SK-N-SH treated with all-trans-retinoic acid at 6 μM for 48 hours (cell line): ENCODE data around the gene ANK3.
A peak's percentile ranks its signal among the peaks of the same experiment; 100 is the strongest.

Source experiments
- ATAC-seq: fragments of 200-7000 bp; cut with Tn5 transposase; 3 replicates; pipeline ENCODE4 v1.9.1; 2020; ENCODE audit warnings: mild to moderate bottlenecking, moderate library complexity
- ARNTL ChIP-seq: fragments of 450-650 bp; formaldehyde crosslinking; IDR thresholded peaks from 2 replicates; pipeline ENCODE4 v1.5.0; 2020; ENCODE audit warnings: low read depth, mild to moderate bottlenecking, moderate library complexity, borderline replicate concordance
- BACH2 ChIP-seq: fragments of 250-450 bp; sonication (Bioruptor Pico); IDR thresholded peaks from 2 replicates; pipeline ENCODE4 v1.9.0; 2021; ENCODE audit warnings: mild to moderate bottlenecking, borderline replicate concordance
- CSDC2 ChIP-seq: fragments of 250-450 bp; sonication (Bioruptor Pico); IDR thresholded peaks from 2 replicates; pipeline ENCODE4 v1.5.0; 2020; ENCODE audit warnings: mild to moderate bottlenecking, moderate library complexity
- CSRNP3 ChIP-seq: fragments of 250-450 bp; sonication (Bioruptor Pico); IDR thresholded peaks from 2 replicates; pipeline ENCODE4 v1.5.1; 2021; ENCODE audit warnings: mild to moderate bottlenecking, moderate library complexity
- GLIS3 ChIP-seq: fragments of 250-450 bp; sonication (Bioruptor Pico); IDR thresholded peaks from 2 replicates; pipeline ENCODE4 v1.5.0; 2020; ENCODE audit warnings: mild to moderate bottlenecking, moderate library complexity
- ISL1 ChIP-seq: fragments of 250-450 bp; sonication (Bioruptor Pico); IDR thresholded peaks from 2 replicates; pipeline ENCODE4 v2.1.2; 2022; ENCODE audit warnings: mild to moderate bottlenecking, moderate library complexity
- OSR1 ChIP-seq: fragments of 250-450 bp; sonication (Bioruptor Pico); IDR thresholded peaks from 2 replicates; pipeline ENCODE4 v1.8.0; 2022; ENCODE audit warnings: moderate library complexity, mild to moderate bottlenecking, inconsistent platforms
- PATZ1 ChIP-seq: fragments of 250-450 bp; sonication (Bioruptor Pico); IDR thresholded peaks from 2 replicates; pipeline ENCODE4 v1.8.0; 2020; ENCODE audit warnings: mild to moderate bottlenecking, moderate library complexity, borderline replicate concordance
- RARB ChIP-seq: fragments of 250-450 bp; sonication (Bioruptor Pico); IDR thresholded peaks from 2 replicates; pipeline ENCODE4 v1.8.0; 2021; ENCODE audit warnings: mild to moderate bottlenecking, moderate library complexity
- SNAI2 ChIP-seq: fragments of 250-450 bp; sonication (Bioruptor Pico); IDR thresholded peaks from 2 replicates; pipeline ENCODE4 v1.5.0; 2020; ENCODE audit warnings: mild to moderate bottlenecking, moderate library complexity
- TCF4 ChIP-seq: fragments of 250-450 bp; sonication (Bioruptor Pico); IDR thresholded peaks from 2 replicates; pipeline ENCODE4 v1.8.0; 2021; ENCODE audit warnings: mild to moderate bottlenecking, moderate library complexity, borderline replicate concordance
- TOX ChIP-seq: fragments of 250-450 bp; sonication (Bioruptor Pico); IDR thresholded peaks from 2 replicates; pipeline ENCODE4 v1.8.0; 2021; ENCODE audit warnings: mild to moderate bottlenecking, moderate library complexity, borderline replicate concordance
- ZFP3 ChIP-seq: fragments of 250-450 bp; sonication (Bioruptor Pico); IDR thresholded peaks from 2 replicates; pipeline ENCODE4 v1.5.0; 2020; ENCODE audit warnings: mild to moderate bottlenecking, moderate library complexity
- ZFP30 ChIP-seq: fragments of 450-650 bp; formaldehyde crosslinking; IDR thresholded peaks from 2 replicates; pipeline ENCODE4 v1.5.0; 2022; ENCODE audit warnings: mild to moderate bottlenecking, moderate library complexity
- ZNF70 ChIP-seq: fragments of 450-650 bp; formaldehyde crosslinking; IDR thresholded peaks from 2 replicates; pipeline ENCODE4 v1.5.0; 2020; ENCODE audit warnings: mild to moderate bottlenecking, moderate library complexity
- ZNF8 ChIP-seq: fragments of 450-650 bp; formaldehyde crosslinking; IDR thresholded peaks from 2 replicates; pipeline ENCODE4 v1.5.0; 2020; ENCODE audit warnings: mild to moderate bottlenecking, moderate library complexity
- TF ChIP-seq, protein P1 (sequence below): fragments of 250-450 bp; sonication (Bioruptor Pico); IDR thresholded peaks from 2 replicates; pipeline ENCODE4 v1.8.0; 2021; ENCODE audit warnings: low read depth, mild to moderate bottlenecking, moderate library complexity, borderline replicate concordance
- TF ChIP-seq, protein P2 (sequence below): fragments of 250-450 bp; sonication (Bioruptor Pico); IDR thresholded peaks from 2 replicates; pipeline ENCODE4 v1.5.1; 2020; ENCODE audit warnings: low read depth, mild to moderate bottlenecking, moderate library complexity
- TF ChIP-seq, protein P3 (sequence below): fragments of 250-450 bp; sonication (Bioruptor Pico); IDR thresholded peaks from 2 replicates; pipeline ENCODE4 v1.5.0; 2020; ENCODE audit warnings: mild to moderate bottlenecking, moderate library complexity

Gene ANK3

DNA sequence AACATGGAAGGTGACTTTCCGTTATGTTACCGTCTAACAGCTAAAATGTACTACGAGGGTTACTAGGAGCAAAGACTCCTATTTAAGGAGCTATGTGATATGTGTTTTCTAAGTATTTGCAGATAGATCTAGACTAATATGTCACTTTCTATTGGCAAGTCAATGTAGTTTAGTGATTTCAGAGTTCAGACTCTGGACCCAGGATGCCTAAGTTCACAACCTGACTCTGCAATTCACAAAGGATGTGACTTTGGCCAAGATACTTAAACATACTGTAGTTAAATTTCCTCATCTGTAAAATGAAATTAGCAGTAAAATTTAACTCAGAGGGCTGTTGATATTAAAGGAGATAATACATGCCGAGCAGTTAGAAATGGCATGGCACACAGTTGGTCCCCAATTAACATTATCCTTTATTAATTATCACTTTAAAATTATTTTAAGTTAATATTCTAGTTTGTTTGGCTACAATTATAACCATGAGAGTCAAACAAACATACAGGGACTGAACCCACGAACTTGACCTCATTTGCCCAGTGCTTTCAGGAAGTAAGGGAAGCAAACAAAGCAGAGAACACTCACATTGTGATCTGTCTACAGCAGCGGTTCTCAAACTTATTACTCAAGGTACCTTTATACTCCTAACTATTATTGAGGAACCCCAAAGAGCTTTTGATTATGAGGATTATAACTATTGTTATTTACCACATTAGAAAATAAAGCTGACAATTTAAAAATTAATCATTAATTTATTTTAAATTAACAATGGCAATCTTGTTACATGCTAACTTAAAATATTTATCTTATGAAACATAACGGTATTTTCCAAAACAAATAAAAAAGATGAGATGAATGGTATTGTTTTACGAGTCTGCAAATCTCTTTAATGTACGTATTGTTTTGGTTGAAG is 94.4 kb downstream of the ANK3 start (continued):
- TF ChIP-seq, protein P1, sequence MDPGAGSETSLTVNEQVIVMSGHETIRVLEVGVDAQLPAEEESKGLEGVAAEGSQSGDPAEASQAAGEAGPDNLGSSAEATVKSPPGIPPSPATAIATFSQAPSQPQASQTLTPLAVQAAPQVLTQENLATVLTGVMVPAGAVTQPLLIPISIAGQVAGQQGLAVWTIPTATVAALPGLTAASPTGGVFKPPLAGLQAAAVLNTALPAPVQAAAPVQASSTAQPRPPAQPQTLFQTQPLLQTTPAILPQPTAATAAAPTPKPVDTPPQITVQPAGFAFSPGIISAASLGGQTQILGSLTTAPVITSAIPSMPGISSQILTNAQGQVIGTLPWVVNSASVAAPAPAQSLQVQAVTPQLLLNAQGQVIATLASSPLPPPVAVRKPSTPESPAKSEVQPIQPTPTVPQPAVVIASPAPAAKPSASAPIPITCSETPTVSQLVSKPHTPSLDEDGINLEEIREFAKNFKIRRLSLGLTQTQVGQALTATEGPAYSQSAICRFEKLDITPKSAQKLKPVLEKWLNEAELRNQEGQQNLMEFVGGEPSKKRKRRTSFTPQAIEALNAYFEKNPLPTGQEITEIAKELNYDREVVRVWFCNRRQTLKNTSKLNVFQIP (CRISPR knock-in tag): no peak
- TF ChIP-seq ARNTL (CRISPR knock-in tag): no peak
- TF ChIP-seq ZFP30 (CRISPR knock-in tag): no peak
- TF ChIP-seq GLIS3 (CRISPR knock-in tag): no peak
- no peak for TF ChIP-seq ZNF70 (CRISPR knock-in tag)
- TF ChIP-seq BACH2 (CRISPR knock-in tag): no peak
- TF ChIP-seq ZNF8: no peak
- TF ChIP-seq SNAI2: no peak
- no peak for TF ChIP-seq RARB (CRISPR knock-in tag)
- no peak for TF ChIP-seq CSRNP3 (CRISPR knock-in tag)
- TF ChIP-seq OSR1 (CRISPR knock-in tag): no peak
- no peak for TF ChIP-seq ISL1 (CRISPR knock-in tag)
- TF ChIP-seq, protein P2, sequence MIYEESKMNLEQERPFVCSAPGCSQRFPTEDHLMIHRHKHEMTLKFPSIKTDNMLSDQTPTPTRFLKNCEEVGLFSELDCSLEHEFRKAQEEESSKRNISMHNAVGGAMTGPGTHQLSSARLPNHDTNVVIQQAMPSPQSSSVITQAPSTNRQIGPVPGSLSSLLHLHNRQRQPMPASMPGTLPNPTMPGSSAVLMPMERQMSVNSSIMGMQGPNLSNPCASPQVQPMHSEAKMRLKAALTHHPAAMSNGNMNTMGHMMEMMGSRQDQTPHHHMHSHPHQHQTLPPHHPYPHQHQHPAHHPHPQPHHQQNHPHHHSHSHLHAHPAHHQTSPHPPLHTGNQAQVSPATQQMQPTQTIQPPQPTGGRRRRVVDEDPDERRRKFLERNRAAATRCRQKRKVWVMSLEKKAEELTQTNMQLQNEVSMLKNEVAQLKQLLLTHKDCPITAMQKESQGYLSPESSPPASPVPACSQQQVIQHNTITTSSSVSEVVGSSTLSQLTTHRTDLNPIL (CRISPR knock-in tag): no peak

GRCh38 chr10:60293581-60294175 is 96.0 kb downstream of the ANK3 start:
- TF ChIP-seq TCF4 (CRISPR knock-in tag): no peak
- TF ChIP-seq, protein P2 (CRISPR knock-in tag): no peak
- no peak for TF ChIP-seq PATZ1
- TF ChIP-seq CSDC2 (CRISPR knock-in tag): no peak
- TF ChIP-seq ZFP3: no peak
- TF ChIP-seq, protein P3, sequence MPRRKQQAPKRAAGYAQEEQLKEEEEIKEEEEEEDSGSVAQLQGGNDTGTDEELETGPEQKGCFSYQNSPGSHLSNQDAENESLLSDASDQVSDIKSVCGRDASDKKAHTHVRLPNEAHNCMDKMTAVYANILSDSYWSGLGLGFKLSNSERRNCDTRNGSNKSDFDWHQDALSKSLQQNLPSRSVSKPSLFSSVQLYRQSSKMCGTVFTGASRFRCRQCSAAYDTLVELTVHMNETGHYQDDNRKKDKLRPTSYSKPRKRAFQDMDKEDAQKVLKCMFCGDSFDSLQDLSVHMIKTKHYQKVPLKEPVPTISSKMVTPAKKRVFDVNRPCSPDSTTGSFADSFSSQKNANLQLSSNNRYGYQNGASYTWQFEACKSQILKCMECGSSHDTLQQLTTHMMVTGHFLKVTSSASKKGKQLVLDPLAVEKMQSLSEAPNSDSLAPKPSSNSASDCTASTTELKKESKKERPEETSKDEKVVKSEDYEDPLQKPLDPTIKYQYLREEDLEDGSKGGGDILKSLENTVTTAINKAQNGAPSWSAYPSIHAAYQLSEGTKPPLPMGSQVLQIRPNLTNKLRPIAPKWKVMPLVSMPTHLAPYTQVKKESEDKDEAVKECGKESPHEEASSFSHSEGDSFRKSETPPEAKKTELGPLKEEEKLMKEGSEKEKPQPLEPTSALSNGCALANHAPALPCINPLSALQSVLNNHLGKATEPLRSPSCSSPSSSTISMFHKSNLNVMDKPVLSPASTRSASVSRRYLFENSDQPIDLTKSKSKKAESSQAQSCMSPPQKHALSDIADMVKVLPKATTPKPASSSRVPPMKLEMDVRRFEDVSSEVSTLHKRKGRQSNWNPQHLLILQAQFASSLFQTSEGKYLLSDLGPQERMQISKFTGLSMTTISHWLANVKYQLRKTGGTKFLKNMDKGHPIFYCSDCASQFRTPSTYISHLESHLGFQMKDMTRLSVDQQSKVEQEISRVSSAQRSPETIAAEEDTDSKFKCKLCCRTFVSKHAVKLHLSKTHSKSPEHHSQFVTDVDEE (CRISPR knock-in tag): no peak
- no peak for TF ChIP-seq TOX (CRISPR knock-in tag)
- peak; percentile 33 for ATAC-seq
